ENCODE results near the gene LTB4R2. TPM values are rescaled to one million over a fixed set of nuclear protein-coding genes. Genes with fewer than 3 reads are reported as not detected.

The LTB4R2 gene
- total and polyA plus RNA-seq, 12 donors: 0.42 to 11.1 (median 3.8) TPM

- TF ChIP-seq POLR2A (IDR thresholded peaks at IDR 0.05): no peak
- peak; percentile 58 to 81 (median 74) for TF ChIP-seq CTCF (IDR thresholded peaks at IDR 0.05)
- Histone ChIP-seq H3K4me3 (no peak overlapping the region), H3K9me3 (replicated peaks in 1 of 3) (no peaks in the 10 kb centered on the region), H3K4me1 (replicated peaks in 1 of 2) (peaks cover 19 to 31% of the 10 kb centered on the region in 2 donors), H3K27ac (peak overlapping the region in 1 of 5 donors; percentile 59), H3K27me3 (no peaks in the 10 kb centered on the region), H3K36me3 (replicated peaks in 1 of 2) (peaks cover 0 to 27% of the 10 kb centered on the region in 2 donors)
- peak; percentile 52 to 88 (median 73) for DNase-seq
- intact Hi-C loops (cut with DNase I): loop anchor here (1.0 to 10.0 kb wide), 2 partner anchors 53 to 242 kb away; partner anchors contain the start of gene CARMIL3 (in 1 of the 2)
- WGBS, 4 donors: 59 to 64% (median 63%) methylated on average over 11 to 12 of the region's 12 CpGs
These were observed 13.4 kb upstream of the LTB4R2 start for GRCh38 chr14:24296341-24297157.

- Histone ChIP-seq H3K27me3 (no peaks in the 10 kb centered on the region), H3K4me1 (replicated peaks in 1 of 2) (peaks cover 19 to 31% of the 10 kb centered on the region in 2 donors), H3K36me3 (replicated peaks in 1 of 2) (peaks cover 0 to 27% of the 10 kb centered on the region in 2 donors), H3K4me3 (no peak overlapping the region), H3K27ac (no peak overlapping the region), H3K9me3 (replicated peaks in 1 of 3) (no peaks in the 10 kb centered on the region)
- no peak for DNase-seq
- 34 to 43% (median 39%) methylated on average over 5 of the region's 5 CpGs for WGBS, 4 donors
- intact Hi-C loops (cut with DNase I): loop anchor here in 1 of 2 donors (10.0 kb wide), 1 partner anchor 243 kb away; the partner anchor contains the start of gene CARMIL3
- TF ChIP-seq CTCF (IDR thresholded peaks at IDR 0.05): peak in 4 of 6 experiments; percentile 10 to 55 (median 28)
- no peak for TF ChIP-seq POLR2A (IDR thresholded peaks at IDR 0.05)
These were observed 12.6 kb upstream of the LTB4R2 start for GRCh38 chr14:24297190-24297964.

- Histone ChIP-seq H3K27ac (peak overlapping the region in 4 of 5 donors; percentile 28 to 87 (median 82)), H3K4me3 (peak overlapping the region in 2 of 4 donors; percentile 77 to 84), H3K9me3 (replicated peaks in 1 of 3) (no peaks in the 10 kb centered on the region), H3K4me1 (replicated peaks in 1 of 2) (peaks cover 19 to 31% of the 10 kb centered on the region in 2 donors), H3K36me3 (replicated peaks in 1 of 2) (peaks cover 0 to 37% of the 10 kb centered on the region in 2 donors), H3K27me3 (no peaks in the 10 kb centered on the region)
- WGBS, 4 donors: 38 to 57% (median 49%) methylated on average over 7 of the region's 7 CpGs
- TF ChIP-seq POLR2A (IDR thresholded peaks at IDR 0.05) (no peak), CTCF (IDR thresholded peaks at IDR 0.05) (no peak)
- intact Hi-C loops (cut with DNase I): loop anchor here in 1 of 2 donors (10.0 kb wide), 1 partner anchor 244 kb away; the partner anchor contains the start of gene CARMIL3
- DNase-seq: peak in 4 of 7 donors; percentile 45 to 60 (median 52)
These were observed 11.1 kb upstream of the LTB4R2 start for GRCh38 chr14:24298892-24299254.

All from adrenal gland (tissue), 12 donors.